OCI-LY7 (cell line): Measurements from ENCODE around the gene CIAO2B. TPM values are rescaled to one million over a fixed set of nuclear protein-coding genes. Genes with fewer than 3 reads are reported as not detected.

ENCODE experiments used
- BruUV-seq: library from RNA; stranded (reverse); fragments of 400-500 nt; replicated peaks from 2 replicates; lab custom pipeline; 2021; lab: Mats Ljungman, UMichigan
- CTCF ChIA-PET: fragments of 300-600 bp; sonication (Branson Sonifier 250); formaldehyde crosslinking; loops from one replicate; lab custom pipeline; 2022; ENCODE audit warnings: antibody characterized with exemption; ENCODE audit not compliant: unreplicated experiment; lab: Charles Lee
- POLR2A ChIA-PET: fragments of 300-600 bp; sonication (Branson Sonifier 250); formaldehyde crosslinking; loops from one replicate; lab custom pipeline; 2022; ENCODE audit warnings: antibody characterized with exemption; lab: Charles Lee
- DNase-seq: peaks from one replicate; pipeline ENCODE4 v3.0.0-alpha.2; 2015; ENCODE audit warnings: low spot score
- H2AFZ ChIP-seq: fragments of 200-600 bp; sonication (generic), shearing (Covaris generic); 2 replicates; pipeline ENCODE4 v1.6.1; 2014; ENCODE audit warnings: mild to moderate bottlenecking, antibody characterized with exemption, low read length, moderate library complexity
- H3K27ac ChIP-seq: fragments of 200-600 bp; sonication (generic); 2 replicates; pipeline ENCODE4 v1.5.1; 2014; ENCODE audit warnings: mixed run types, low read depth, mild to moderate bottlenecking, moderate library complexity, low read length, inconsistent platforms; ENCODE audit not compliant: poor library complexity, severe bottlenecking
- H3K36me3 ChIP-seq: fragments of 200-600 bp; sonication (generic); 2 replicates; pipeline ENCODE4 v1.6.1; 2014; ENCODE audit warnings: mild to moderate bottlenecking, antibody characterized with exemption, low read length, moderate library complexity, mixed read lengths; ENCODE audit not compliant: insufficient read depth
- H3K4me1 ChIP-seq: fragments of 200-600 bp; sonication (generic); 2 replicates; pipeline ENCODE4 v1.5.1; 2014; ENCODE audit warnings: mild to moderate bottlenecking, low read length; ENCODE audit not compliant: insufficient read depth, poor library complexity, severe bottlenecking
- H3K4me2 ChIP-seq: fragments of 200-600 bp; sonication (generic); 2 replicates; pipeline ENCODE4 v1.6.1; 2014; ENCODE audit warnings: mild to moderate bottlenecking, low read length
- H3K4me3 ChIP-seq: fragments of 200-600 bp; sonication (generic); 2 replicates; pipeline ENCODE4 v1.5.1; 2014; ENCODE audit warnings: mild to moderate bottlenecking, low read depth, low read length; ENCODE audit not compliant: poor library complexity, severe bottlenecking
- H3K79me2 ChIP-seq: fragments of 200-600 bp; sonication (generic); 2 replicates; pipeline ENCODE4 v1.6.1; 2016; ENCODE audit warnings: low read depth, mild to moderate bottlenecking, low read length, moderate library complexity, mixed read lengths; ENCODE audit not compliant: insufficient read depth
- H3K9me2 ChIP-seq: fragments of 200-600 bp; sonication (generic); 2 replicates; pipeline ENCODE4 v1.6.1; 2016; ENCODE audit warnings: mild to moderate bottlenecking, low read length, mixed read lengths; ENCODE audit not compliant: insufficient read depth
- H3K9me3 ChIP-seq: fragments of 200-600 bp; sonication (generic); 2 replicates; pipeline ENCODE4 v1.6.1; 2014; ENCODE audit warnings: mild to moderate bottlenecking, mixed run types, low read length, mixed read lengths
- H4K20me1 ChIP-seq: fragments of 200-600 bp; sonication (generic); 2 replicates; pipeline ENCODE4 v1.6.1; 2014; ENCODE audit warnings: mild to moderate bottlenecking, antibody characterized with exemption, low read length, moderate library complexity, mixed read lengths; ENCODE audit not compliant: insufficient read depth
- EZH2phosphoT487 ChIP-seq: fragments of 200-600 bp; sonication (generic); IDR thresholded peaks from 2 replicates; pipeline ENCODE4 v1.6.1; 2018; ENCODE audit warnings: low read depth, borderline replicate concordance, mild to moderate bottlenecking, mixed run types, antibody characterized with exemption, low read length, moderate library complexity, mixed read lengths
- intact Hi-C: fragments of 100-400 bp; cut with micrococcal nuclease; formaldehyde crosslinking; loops from one replicate; pipeline ENCODE4 v1.10.0; 2022; ENCODE audit not compliant: unreplicated experiment
- total RNA-seq, 2 experiments: library from RNA; depleted of rRNA in 1 of 2; stranded (reverse); fragments of >200 nt in 1 of 2; shearing (Covaris generic) in 1 of 2; gene quantifications; 2 replicates each; pipeline ENCODE4 v1.2.3, GENCODE V29; 2014 to 2022
- TF ChIP-seq, protein P1 (sequence below): fragments of 200-600 bp; sonication (generic); conservative IDR thresholded peaks from 2 replicates; pipeline ENCODE4 v1.5.1; 2014; ENCODE audit warnings: mild to moderate bottlenecking, antibody characterized with exemption, low read length, moderate library complexity, mixed read lengths

Gene CIAO2B
- total RNA-seq, 2 experiments from 2014 or later: 76.4 to 133 TPM

DNA sequence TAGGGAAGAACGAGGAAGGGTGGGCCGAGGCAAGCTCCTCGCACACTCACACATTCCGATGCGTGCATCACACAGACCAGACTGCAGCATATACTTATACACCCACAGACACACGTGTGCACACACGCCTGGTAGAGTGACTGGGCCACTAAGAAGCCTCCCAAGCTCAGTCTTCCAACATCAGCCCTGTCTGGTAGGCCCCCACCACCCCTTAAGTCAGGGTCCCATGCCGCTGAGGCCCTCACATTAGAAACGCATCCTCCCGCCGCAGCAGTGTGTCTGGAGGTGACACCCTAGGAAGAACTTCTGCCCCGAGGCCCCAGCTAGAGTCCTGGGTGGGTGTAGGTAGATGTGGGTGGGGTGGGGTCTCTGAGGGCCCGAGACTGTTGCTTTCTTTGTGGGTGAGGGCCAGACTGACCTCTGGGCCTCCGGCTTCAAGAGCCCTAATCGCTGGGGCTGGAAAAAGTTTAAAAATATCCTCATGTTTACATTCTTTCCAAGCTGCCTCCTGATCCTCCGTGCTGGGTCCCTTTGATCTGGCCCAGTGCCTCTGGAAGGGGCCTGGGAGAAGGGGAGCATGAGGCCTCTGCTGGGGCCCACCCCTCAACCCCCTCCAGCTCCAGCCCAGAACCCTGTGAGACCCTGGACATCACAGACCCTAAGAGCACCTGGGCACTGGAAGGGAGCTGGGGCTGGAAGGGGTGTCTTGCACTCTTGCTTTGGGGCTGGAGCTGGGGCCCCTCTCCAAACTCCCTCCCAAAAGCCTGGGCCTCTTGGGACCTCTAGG lies 29.2 kb downstream of the CIAO2B start:
- H3K9me2 ChIP-seq: no peaks in the 10 kb centered on the region
- no peak overlapping the region for H3K4me2 ChIP-seq
- H3K4me3 ChIP-seq: no peak overlapping the region
- no peak for DNase-seq
- ChIA-PET CTCF (no interaction called here), POLR2A (interaction anchor here (0.7 kb wide), 1 partner anchor 10 kb away, joined by 3 read pairs; no protein-coding TSS in a partner anchor)
- H4K20me1 ChIP-seq: no peaks in the 10 kb centered on the region
- H3K4me1 ChIP-seq: no peaks in the 10 kb centered on the region
- no peak overlapping the region for H3K27ac ChIP-seq
- no peaks in the 10 kb centered on the region for H3K9me3 ChIP-seq
- no peaks in the 10 kb centered on the region for H3K79me2 ChIP-seq
- TF ChIP-seq, protein P1, sequence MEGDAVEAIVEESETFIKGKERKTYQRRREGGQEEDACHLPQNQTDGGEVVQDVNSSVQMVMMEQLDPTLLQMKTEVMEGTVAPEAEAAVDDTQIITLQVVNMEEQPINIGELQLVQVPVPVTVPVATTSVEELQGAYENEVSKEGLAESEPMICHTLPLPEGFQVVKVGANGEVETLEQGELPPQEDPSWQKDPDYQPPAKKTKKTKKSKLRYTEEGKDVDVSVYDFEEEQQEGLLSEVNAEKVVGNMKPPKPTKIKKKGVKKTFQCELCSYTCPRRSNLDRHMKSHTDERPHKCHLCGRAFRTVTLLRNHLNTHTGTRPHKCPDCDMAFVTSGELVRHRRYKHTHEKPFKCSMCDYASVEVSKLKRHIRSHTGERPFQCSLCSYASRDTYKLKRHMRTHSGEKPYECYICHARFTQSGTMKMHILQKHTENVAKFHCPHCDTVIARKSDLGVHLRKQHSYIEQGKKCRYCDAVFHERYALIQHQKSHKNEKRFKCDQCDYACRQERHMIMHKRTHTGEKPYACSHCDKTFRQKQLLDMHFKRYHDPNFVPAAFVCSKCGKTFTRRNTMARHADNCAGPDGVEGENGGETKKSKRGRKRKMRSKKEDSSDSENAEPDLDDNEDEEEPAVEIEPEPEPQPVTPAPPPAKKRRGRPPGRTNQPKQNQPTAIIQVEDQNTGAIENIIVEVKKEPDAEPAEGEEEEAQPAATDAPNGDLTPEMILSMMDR: no peak
- no peaks in the 10 kb centered on the region for H3K36me3 ChIP-seq
- intact Hi-C loops: no loop called here
- BruUV-seq: no TSS peak
- H2AFZ ChIP-seq: no peak overlapping the region

DNA sequence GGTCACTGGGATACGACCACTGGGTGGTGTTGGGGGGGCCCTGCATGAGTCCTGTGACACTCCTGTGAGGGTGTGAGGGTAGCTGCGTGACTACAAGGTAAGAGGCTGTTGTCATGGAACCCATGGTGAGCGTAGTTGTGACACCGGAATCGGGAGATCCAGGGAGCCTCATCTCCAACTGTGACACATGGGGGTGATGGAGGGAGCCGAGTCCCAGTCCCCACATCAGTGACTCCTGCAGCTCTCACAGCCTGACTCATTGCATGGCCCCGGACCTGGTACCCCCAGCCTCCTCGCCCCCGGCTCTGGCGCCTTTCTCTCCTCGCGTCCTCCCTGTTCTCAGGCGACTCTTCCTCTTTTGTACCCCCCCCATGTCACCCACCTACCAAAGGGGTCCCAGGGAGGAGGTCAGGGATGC lies 29.8 kb downstream of the CIAO2B start:
- H3K4me3 ChIP-seq: no peak overlapping the region
- no peak overlapping the region for H2AFZ ChIP-seq
- DNase-seq: no peak
- intact Hi-C loops: no loop called here
- ChIA-PET POLR2A (interaction anchor here (0.7 kb wide), 1 partner anchor 9 kb away, joined by 3 read pairs; no protein-coding TSS in a partner anchor), CTCF (no interaction called here)
- H3K36me3 ChIP-seq: no peaks in the 10 kb centered on the region
- H3K4me2 ChIP-seq: no peak overlapping the region
- TF ChIP-seq, protein P1: no peak
- no peak for TF ChIP-seq EZH2phosphoT487
- no peaks in the 10 kb centered on the region for H4K20me1 ChIP-seq
- H3K79me2 ChIP-seq: no peaks in the 10 kb centered on the region
- no TSS peak for BruUV-seq
- no peaks in the 10 kb centered on the region for H3K9me3 ChIP-seq
- no peaks in the 10 kb centered on the region for H3K9me2 ChIP-seq
- no peak overlapping the region for H3K27ac ChIP-seq
- H3K4me1 ChIP-seq: no peaks in the 10 kb centered on the region
